GM12874 (cell line): ENCODE results near the gene PLCB1.

Experiments used
- TF ChIP-seq, protein P1 (sequence below): IDR thresholded peaks from 2 replicates; pipeline ENCODE4 v1.5.1; 2011; ENCODE audit warnings: low read depth, mild to moderate bottlenecking, control low read depth, low read length, moderate library complexity; ENCODE audit not compliant: insufficient read depth

Gene PLCB1

DNA sequence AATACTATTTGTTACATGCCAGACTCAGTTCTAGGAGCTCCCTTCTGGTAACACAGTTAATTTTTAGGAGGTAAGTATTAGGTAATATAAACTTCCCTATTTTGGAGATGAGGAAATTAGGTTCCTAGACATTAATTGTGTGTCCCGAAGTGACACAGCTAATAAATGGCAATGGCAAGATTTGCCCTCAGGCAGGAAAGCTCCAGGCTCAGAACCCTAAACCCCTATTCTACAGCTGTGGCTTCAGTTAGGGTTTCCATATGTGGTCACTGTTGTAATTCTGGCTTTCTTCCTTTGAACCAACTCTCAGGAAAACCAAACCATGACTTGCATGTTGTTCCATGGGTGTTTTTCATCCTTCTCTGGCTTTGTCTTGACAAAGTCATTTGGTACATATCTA lies 188.2 kb downstream of the PLCB1 start:
- TF ChIP-seq, protein P1, sequence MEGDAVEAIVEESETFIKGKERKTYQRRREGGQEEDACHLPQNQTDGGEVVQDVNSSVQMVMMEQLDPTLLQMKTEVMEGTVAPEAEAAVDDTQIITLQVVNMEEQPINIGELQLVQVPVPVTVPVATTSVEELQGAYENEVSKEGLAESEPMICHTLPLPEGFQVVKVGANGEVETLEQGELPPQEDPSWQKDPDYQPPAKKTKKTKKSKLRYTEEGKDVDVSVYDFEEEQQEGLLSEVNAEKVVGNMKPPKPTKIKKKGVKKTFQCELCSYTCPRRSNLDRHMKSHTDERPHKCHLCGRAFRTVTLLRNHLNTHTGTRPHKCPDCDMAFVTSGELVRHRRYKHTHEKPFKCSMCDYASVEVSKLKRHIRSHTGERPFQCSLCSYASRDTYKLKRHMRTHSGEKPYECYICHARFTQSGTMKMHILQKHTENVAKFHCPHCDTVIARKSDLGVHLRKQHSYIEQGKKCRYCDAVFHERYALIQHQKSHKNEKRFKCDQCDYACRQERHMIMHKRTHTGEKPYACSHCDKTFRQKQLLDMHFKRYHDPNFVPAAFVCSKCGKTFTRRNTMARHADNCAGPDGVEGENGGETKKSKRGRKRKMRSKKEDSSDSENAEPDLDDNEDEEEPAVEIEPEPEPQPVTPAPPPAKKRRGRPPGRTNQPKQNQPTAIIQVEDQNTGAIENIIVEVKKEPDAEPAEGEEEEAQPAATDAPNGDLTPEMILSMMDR, result no peak

DNA sequence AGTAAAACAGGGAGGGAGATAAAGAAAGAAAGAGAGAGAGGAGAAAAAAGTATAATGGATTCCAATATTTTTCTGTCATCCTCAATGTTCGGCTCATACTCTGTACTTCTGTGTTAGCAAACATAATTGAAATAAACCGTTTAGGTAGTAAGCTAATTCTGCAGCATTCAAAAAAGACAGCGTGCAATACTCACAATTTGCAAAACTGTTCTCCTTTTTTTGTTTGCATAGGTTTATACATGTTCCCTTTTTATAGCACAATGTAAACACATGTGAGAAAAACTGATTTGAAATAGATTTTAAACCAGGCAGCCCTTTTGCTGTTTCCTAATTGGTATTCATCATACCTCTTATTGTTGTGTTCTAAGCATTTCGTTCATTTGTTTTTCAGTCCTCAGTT lies 188.9 kb downstream of the PLCB1 start:
- TF ChIP-seq, protein P1, result no peak

DNA sequence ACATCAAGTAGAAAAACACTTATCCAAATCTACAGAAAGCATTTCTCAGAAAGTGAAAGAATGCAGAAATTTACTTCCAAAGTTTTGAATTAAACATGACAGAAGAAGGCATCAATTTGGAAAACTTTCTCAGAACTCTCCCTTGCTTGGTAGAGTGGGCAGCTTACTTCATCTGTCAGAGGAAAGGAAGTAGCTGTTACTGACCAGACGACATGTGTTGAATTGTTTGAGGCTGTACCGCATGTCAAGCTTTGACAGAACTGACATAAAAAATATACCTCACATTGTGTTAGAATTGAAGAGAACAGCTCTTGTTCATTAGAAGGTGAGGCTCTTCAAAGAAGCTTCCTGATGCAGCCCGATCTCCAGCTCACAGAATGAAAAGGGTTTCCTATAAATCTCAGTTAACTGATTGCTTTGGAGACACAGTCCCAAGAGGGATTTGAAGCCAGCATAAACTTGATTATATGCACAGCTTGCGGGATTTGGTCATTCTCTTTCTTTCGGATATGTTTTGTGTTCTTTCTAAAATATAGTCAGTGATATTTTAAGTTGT lies 190.7 kb downstream of the PLCB1 start:
- TF ChIP-seq, protein P1, result no peak

DNA sequence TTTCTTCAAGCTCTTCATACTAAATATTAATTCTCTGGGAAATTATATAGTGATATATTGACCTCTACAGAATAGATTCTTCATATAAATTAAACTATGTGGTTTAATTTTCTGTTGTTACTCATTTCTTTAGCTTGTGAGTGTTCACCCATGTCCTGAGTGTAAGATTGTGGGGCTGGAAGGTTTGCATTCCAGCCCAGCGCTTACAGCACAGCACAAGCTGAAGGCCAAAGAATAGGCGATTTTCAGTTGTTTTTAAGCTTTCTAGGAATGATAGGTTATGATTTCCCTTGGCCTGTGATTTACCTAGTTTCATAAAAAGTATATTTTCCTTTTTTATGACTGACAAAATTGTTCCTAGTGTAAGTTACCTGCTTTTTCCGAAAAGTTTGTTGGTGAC lies 194.1 kb downstream of the PLCB1 start:
- TF ChIP-seq, protein P1, result no peak

DNA sequence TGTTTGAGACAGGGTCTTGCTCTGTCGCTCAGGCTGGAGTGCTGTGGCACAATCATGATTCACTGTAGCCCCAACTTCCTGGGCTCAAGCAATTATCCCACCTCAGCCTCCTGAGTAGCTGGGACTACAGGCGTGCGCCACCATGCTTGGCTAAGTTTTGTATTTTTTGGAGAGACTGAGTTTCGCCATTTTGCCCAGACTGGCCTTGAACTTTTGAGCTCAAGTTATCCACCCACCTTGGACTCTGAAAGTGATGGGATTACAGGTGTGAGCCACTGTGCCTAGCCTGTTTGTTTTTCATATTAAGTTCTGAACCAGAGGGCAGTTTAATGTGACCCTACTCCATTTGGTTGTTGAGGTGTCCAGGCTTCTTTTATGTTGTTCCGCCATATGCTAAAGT lies 194.8 kb downstream of the PLCB1 start:
- TF ChIP-seq, protein P1, result no peak

DNA sequence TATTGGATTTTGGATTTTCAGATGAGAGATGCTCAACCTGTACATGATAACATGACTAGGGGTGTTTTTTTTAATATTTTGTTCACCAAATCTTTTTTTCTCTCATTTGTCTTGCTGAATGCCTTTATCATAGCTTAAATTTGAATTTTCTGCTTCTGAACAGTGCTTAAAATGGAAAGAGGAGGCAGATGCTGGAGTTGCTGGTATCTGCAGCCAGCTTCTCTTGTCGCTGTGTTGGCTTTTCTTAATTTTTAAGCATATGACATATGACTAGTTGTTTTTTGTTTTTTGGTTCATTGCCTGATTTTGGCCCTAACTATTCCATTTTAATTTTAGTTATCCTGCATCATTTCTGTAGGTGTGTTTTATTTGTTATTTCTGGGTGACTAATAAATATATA lies 196.1 kb downstream of the PLCB1 start:
- TF ChIP-seq, protein P1, result no peak

DNA sequence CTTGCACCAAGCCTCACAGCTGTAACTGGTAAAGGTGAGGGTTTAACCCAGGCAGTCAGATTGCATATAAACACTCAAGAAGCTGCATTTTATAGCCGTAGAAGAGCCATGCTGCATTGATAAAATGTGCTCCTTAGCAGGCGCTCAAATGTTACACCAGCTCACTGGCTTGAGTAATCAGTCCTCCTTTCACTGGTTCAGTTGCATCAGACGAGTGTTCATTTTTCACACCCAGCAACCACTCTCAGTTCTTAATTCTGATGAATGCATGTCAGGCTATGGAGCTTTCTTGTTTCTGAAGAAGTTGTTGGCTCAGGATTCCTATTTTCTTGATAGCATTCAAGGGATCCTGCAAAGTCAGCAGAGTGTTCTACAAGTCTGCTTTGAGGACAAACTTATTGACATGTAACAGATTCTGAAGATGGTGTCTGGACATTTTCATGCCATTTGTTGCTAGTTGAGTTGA lies 198.3 kb downstream of the PLCB1 start:
- TF ChIP-seq, protein P1, result no peak
